HG03135 (cell line): ENCODE data around the gene ADAMTS10.
"Not testable (repeated sequence)": the region's sequence is repeated elsewhere in the genome, so short reads cannot be mapped to it uniquely, and the experiment has no call there.

Source experiments
- ATAC-seq: cut with Tn5 transposase; IDR thresholded peaks from one replicate; pipeline ENCODE4 v1.9.1; 2021; ENCODE audit warnings: mild to moderate bottlenecking, moderate library complexity; ENCODE audit not compliant: unreplicated experiment

ADAMTS10 gene

GRCh38 chr19:8610041-8610935, at the start of gene ADAMTS10:
TSS of gene ADAMTS10 (minus strand) at chr19:8610715. CDS start at chr19:8605710, 5,005 bp downstream.
- no peak for ATAC-seq

GRCh38 chr19:8659905-8660304, 49.4 kb upstream of the ADAMTS10 start:
- no peak for ATAC-seq

- no peak for ATAC-seq
Observed at GRCh38 chr19:8657869-8658268, 47.4 kb upstream of the ADAMTS10 start.

GRCh38 chr19:8655340-8655709, 44.8 kb upstream of the ADAMTS10 start:
- ATAC-seq = no peak

GRCh38 chr19:8654591-8655339, 44.2 kb upstream of the ADAMTS10 start:
- no peak for ATAC-seq

DNA sequence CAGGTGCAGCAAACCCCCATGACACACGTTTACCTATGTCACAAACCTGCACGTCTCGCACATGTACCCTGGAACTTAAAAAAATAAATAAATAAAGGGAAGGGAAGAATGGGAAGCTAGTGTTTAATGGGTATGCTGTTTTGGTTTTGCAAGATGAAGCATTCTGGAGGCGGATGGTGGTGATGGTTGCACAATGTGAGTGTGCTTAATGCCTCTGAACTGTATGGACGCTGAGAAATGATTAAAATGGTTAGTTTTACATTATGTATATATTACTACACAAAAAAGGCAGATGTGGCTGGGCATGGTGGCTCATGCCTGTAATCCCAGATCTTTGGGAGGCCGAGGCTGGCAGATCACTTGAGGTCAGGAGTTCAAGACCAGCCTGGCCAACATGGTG, 37.7 kb upstream of the ADAMTS10 start:
- no peak for ATAC-seq

DNA sequence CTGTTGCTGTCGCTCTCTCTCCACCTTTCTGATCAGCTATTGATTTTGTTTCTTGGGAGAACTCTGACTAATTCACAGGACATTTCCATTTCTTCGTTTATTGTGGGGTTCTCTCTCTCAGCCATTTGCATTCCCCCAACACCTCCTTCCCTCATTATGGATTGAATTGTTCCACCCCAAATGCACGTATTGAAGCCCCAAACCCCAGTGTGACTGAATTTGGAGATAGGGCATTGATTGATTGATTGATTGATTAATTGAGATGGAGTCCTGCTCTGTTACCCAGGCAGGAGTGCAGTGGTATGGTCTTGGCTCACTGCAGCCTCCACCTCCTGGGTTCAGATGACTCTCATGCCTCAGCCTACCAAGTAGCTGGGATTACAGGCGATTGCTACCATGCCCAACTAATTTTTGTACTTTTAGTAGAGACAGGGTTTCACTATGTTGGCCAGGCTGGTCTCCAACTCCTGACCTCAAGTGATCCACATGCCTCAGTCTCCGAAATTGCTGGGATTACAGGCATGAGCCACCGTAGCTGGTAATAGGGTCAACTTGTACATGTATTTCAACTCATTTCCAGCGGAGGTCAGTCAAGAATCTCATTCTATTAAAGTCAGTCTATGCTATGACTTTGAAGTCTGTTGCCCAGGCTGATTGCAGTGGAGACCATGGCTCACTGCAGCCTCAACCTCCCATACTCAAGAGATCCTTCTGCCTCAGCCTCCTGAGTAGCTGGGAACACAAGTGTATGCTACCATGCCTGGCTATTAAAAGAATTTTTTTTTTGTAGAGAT, 33.5 kb upstream of the ADAMTS10 start:
- no peak for ATAC-seq

DNA sequence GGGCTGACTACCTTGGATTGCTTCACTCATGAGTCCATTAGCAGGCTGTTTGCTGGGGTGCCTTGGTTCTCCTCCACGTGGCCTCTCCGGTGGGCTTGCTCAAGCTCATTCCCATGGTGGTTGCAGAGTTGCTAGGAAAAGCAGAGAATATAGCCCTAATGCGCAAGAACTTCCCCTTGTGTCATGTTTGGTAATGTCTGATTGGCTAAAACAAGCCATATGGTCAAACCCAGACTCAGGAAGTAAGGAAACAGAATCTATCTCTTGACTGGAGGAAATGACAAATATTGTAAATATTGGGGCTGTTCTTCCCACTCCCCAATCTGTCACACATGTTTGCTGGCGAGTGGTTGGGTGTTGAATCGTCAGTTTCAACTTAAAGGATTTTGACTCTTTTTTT, 32.0 kb upstream of the ADAMTS10 start:
- no peak for ATAC-seq

DNA sequence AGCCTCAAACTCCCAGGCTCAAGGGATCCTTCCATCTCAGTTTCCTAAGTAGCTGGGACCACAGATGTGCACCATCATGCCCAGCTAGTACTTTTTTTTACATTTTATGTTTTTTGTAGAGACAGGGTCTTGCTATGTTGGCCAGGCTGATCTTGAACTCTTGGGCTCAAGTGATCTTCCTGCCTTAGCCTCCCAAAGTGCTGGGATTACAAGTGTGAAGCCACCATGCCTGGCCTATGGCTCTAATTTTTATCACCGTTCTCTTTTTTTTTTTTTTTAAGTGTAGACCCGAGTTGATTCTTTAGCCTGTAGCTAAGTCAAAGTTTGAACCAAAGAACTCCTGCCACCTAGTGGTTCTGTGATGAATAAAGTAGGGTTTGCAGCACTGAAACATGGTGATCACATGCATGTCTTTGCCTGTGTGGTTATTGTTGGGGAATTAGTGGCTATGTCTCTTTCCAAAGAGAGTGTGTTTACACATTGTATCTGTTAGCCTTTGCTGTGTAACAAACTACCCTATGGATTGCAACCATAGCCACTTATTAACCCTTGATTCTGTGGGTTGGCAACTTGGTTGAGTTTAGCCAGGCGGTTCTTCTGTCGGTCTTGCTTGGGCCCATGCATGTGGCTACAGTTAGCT, 31.5 kb upstream of the ADAMTS10 start:
- ATAC-seq = no peak

DNA sequence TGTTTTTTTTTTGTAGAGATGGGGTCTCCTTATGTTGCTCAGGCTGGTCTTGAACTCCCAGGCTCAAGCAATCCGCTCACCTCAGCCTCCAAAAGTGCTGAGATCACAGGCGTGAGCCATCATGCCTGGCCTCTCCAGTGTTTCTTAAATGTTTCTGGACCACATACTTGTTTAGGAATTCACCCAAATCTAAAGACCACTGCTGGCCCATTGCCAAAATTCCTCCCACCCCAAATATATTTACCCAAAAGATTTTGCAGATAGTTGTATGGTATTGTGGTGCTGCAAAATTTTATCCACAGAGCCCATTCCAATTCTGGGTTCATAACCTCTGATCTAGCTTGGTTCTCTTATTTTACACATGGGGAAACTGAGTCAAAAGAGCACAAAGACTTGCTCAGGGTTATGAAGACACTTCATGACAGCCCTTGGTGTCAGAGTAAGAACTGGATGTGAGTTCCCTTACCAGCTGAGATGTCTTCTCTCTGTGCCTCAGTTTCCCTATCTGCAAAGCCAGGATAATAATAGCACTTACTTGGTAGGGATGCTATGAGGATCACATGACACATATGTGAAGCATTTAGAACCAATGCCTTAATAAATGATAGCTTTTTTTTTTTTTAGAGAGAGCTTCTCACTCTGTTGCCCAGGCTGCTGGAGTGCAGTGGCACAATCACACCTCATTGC, 30.8 kb upstream of the ADAMTS10 start:
- ATAC-seq = no peak

DNA sequence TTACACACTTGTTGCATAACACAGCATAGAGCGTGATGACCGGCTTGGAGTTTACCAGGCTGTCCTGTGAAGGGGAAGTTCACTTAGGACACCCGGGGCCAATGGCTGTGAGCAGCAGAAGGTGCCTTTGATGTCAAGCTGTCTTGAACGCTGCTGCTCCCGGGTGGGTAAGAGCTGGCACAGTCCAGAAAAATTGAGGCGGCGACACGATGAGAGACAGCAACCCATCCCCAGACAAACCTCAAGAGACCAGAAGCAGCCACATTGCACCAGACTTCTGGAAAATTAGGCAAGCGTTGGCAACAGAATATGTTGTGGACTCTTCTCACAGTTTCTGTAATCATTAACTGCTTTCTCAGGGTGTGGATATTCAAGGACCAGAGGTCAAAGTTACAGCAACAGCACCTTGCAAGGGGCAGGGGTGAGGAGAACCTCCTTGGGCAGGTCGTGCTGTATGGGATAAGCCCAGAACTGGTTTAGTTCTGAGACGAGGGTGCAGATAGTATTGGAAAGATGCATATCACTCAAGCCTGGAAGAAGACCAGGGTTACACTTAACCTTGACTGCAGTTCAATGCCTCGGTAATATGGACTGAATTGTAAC, 30.0 kb upstream of the ADAMTS10 start:
- ATAC-seq = no peak

GRCh38 chr19:8639821-8640401, 29.4 kb upstream of the ADAMTS10 start:
- no peak for ATAC-seq

GRCh38 chr19:8638078-8638619, 27.6 kb upstream of the ADAMTS10 start:
- ATAC-seq = no peak

DNA sequence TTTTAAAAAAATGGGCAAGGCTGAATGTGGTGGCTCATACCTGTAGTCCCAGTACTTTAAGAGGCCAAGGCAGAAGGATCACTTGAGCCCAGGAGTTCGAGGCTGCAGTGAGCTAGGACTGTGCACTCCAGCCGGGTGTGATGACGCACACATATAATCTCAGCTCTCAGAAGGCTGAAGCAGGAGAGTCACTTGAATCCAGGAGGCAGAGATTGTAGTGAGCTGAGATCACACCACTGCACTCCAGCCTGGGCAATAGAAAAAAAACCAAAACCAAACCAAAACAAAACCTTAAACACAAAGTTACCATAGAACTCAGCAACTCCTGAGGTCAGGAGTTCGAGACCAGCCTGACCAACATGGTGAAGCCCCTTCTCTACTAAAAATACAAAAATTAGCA, 26.6 kb upstream of the ADAMTS10 start:
- ATAC-seq = not testable (repeated sequence)

DNA sequence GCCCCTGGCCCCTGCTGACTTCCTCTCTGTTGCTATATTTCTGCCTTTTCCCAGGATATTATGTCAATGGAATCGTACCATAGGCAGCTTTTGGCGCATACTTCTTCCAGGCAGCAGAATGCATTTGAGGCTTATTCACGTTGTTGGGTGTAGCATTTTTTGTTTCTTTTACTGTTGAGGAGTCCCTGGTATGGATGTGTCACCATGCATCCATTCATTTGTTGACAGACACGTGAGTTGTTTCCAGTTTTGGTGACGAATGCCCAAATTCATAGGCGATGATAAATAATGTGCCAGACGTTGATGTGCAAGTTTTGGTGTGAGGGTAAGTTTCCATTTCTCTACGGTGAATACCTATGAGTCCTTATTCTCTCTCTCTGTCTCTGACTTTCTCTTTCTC, 24.9 kb upstream of the ADAMTS10 start:
- no peak for ATAC-seq

DNA sequence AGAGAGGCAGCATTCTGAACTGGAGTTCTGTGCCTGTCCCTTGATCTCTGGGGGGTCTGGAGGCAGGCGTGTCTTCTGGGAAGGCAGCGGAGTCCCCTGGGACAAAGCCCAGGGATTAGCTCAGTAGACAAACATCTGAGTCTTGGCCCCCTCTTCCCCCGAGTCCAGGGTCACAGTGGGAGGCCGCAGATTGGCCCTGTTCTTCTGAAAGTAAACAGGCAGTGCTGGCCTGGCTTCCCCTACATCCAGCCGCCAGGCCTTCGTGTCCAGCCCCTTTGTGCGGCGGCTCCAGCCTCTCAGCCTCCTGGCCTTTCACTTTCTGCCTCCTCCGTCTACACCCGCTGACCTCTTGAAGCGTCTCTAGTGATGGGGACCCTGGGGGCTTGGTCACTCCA, 20.9 kb upstream of the ADAMTS10 start:
- ATAC-seq = no peak

- ATAC-seq = no peak
Observed at GRCh38 chr19:8630796-8631424, 20.4 kb upstream of the ADAMTS10 start.

- ATAC-seq = no peak
Observed at GRCh38 chr19:8629996-8630683, 19.6 kb upstream of the ADAMTS10 start, which contains the start of gene NFILZ. TSS of gene NFILZ (plus strand) at chr19:8630633. CDS start at chr19:8676766, 46,133 bp downstream.
